HG03439 (cell line): ENCODE data around the gene KLKB1.
"Not testable (repeated sequence)": the region's sequence is repeated elsewhere in the genome, so short reads cannot be mapped to it uniquely, and the experiment has no call there.

Experiments
- ATAC-seq: cut with Tn5 transposase; IDR thresholded peaks from one replicate; pipeline ENCODE4 v1.9.1; 2021; ENCODE audit warnings: mild to moderate bottlenecking, moderate library complexity; ENCODE audit not compliant: unreplicated experiment

KLKB1 gene

GRCh38 chr4:186264660-186265059, 37.4 kb downstream of the KLKB1 start:
- ATAC-seq, result no peak

- not testable (repeated sequence) for ATAC-seq
Measured at GRCh38 chr4:186265250-186265649, 37.9 kb downstream of the KLKB1 start.

GRCh38 chr4:186265683-186266652, 38.7 kb downstream of the KLKB1 start, which contains the start of gene F11:
Gene F11, plus strand, starts transcription at chr4:186266189. Its CDS starts 948 bp downstream, at chr4:186267137.
- no peak for ATAC-seq

GRCh38 chr4:186266729-186267456, 39.6 kb downstream of the KLKB1 start:
- ATAC-seq, result no peak

GRCh38 chr4:186271081-186271678, 43.9 kb downstream of the KLKB1 start:
- no peak for ATAC-seq

GRCh38 chr4:186272699-186273391, 45.5 kb downstream of the KLKB1 start:
- ATAC-seq, result no peak

- ATAC-seq, result not testable (repeated sequence)
Measured at GRCh38 chr4:186273392-186273789, 46.1 kb downstream of the KLKB1 start.

- no peak for ATAC-seq
Measured at GRCh38 chr4:186283311-186283710, 56.0 kb downstream of the KLKB1 start.

- ATAC-seq, result no peak
Measured at GRCh38 chr4:186285147-186285546, 57.8 kb downstream of the KLKB1 start.

GRCh38 chr4:186286581-186286980, 59.3 kb downstream of the KLKB1 start:
- no peak for ATAC-seq

GRCh38 chr4:186291256-186291890, 64.1 kb downstream of the KLKB1 start:
- ATAC-seq, result no peak

- no peak for ATAC-seq
Measured at GRCh38 chr4:186294160-186294559, 66.9 kb downstream of the KLKB1 start.

GRCh38 chr4:186296481-186296880, 69.2 kb downstream of the KLKB1 start:
- ATAC-seq, result no peak

- no peak for ATAC-seq
Measured at GRCh38 chr4:186297013-186297645, 69.8 kb downstream of the KLKB1 start.

GRCh38 chr4:186298031-186298647, 70.8 kb downstream of the KLKB1 start:
- no peak for ATAC-seq

- no peak for ATAC-seq
Measured at GRCh38 chr4:186299291-186299690, 72.0 kb downstream of the KLKB1 start.

- ATAC-seq, result no peak
Measured at GRCh38 chr4:186300659-186301390, 73.5 kb downstream of the KLKB1 start.

GRCh38 chr4:186304216-186304615, 76.9 kb downstream of the KLKB1 start:
- ATAC-seq, result no peak
